GM23338 (cell line): ENCODE results near the gene DLGAP4. TPM values are rescaled to one million over a fixed set of nuclear protein-coding genes. Genes with fewer than 3 reads are reported as not detected.

ENCODE experiments used
- ATAC-seq: fragments of 200-7000 bp; cut with Tn5 transposase; 3 replicates; pipeline ENCODE4 v1.9.1; 2020
- DNase-seq: peaks from one replicate; pipeline ENCODE4 v3.0.0-alpha.2; 2015; ENCODE audit warnings: low spot score
- H2AFZ ChIP-seq: fragments of 200-600 bp; sonication (generic); 2 replicates; pipeline ENCODE4 v1.8.0; 2016; ENCODE audit warnings: antibody characterized with exemption, mild to moderate bottlenecking, moderate library complexity
- H3F3A ChIP-seq: fragments of 200-600 bp; sonication (generic); replicated peaks from 2 replicates; pipeline ENCODE4 v1.8.0; 2017; ENCODE audit warnings: antibody characterized with exemption, mixed run types, low read depth
- H3K27ac ChIP-seq: fragments of 200-600 bp; sonication (generic); 2 replicates; pipeline ENCODE4 v1.6.1; 2016; ENCODE audit warnings: low read depth
- H3K27me3 ChIP-seq: fragments of 200-600 bp; sonication (generic); 2 replicates; pipeline ENCODE4 v1.8.0; 2016; ENCODE audit warnings: mild to moderate bottlenecking, mixed run types, moderate library complexity; ENCODE audit not compliant: insufficient read depth
- H3K36me3 ChIP-seq: fragments of 200-600 bp; sonication (generic); 2 replicates; pipeline ENCODE4 v1.8.0; 2016; ENCODE audit warnings: mild to moderate bottlenecking; ENCODE audit not compliant: insufficient read depth
- H3K4me1 ChIP-seq: fragments of 200-600 bp; sonication (generic); 2 replicates; pipeline ENCODE4 v1.8.0; 2016; ENCODE audit warnings: mild to moderate bottlenecking, moderate library complexity; ENCODE audit not compliant: insufficient read depth
- H3K4me2 ChIP-seq: fragments of 200-600 bp; sonication (generic); 2 replicates; pipeline ENCODE4 v1.7.1; 2017; ENCODE audit warnings: mixed run types
- H3K4me3 ChIP-seq: fragments of 200-600 bp; sonication (generic); 2 replicates; pipeline ENCODE4 v1.6.1; 2016; ENCODE audit warnings: mixed run types
- H3K79me2 ChIP-seq: fragments of 200-600 bp; sonication (generic); replicated peaks from 2 replicates; pipeline ENCODE4 v1.8.0; 2017; ENCODE audit warnings: mild to moderate bottlenecking; ENCODE audit not compliant: insufficient read depth
- H3K9me2 ChIP-seq: fragments of 200-600 bp; sonication (generic); 2 replicates; pipeline ENCODE4 v1.8.0; 2017; ENCODE audit not compliant: insufficient read depth
- H4K20me1 ChIP-seq: fragments of 200-600 bp; sonication (generic); replicated peaks from 2 replicates; pipeline ENCODE4 v1.8.0; 2017; ENCODE audit warnings: mild to moderate bottlenecking; ENCODE audit not compliant: insufficient read depth
- H3K27ac Mint-ChIP-seq: 2 replicates; pipeline ENCODE4 v1.8.0; 2020; ENCODE audit warnings: inconsistent platforms, mild to moderate bottlenecking, moderate library complexity, mixed read lengths
- H3K27me3 Mint-ChIP-seq: 3 replicates; pipeline ENCODE4 v1.8.0; 2022; ENCODE audit warnings: low read depth, mild to moderate bottlenecking, moderate library complexity, mixed read lengths, inconsistent platforms; ENCODE audit not compliant: insufficient read depth, poor library complexity
- H3K36me3 Mint-ChIP-seq: 3 replicates; pipeline ENCODE4 v1.8.0; 2021; ENCODE audit warnings: low read depth, mild to moderate bottlenecking, inconsistent platforms, moderate library complexity, mixed read lengths
- H3K4me1 Mint-ChIP-seq: 3 replicates; pipeline ENCODE4 v1.8.0; 2020; ENCODE audit warnings: mild to moderate bottlenecking, inconsistent platforms, mixed read lengths
- H3K4me3 Mint-ChIP-seq: 3 replicates; pipeline ENCODE4 v1.8.0; 2021; ENCODE audit warnings: moderate library complexity, mild to moderate bottlenecking, inconsistent platforms, mixed read lengths
- H3K9me3 Mint-ChIP-seq: 3 replicates; pipeline ENCODE4 v1.8.0; 2020; ENCODE audit warnings: moderate library complexity, mild to moderate bottlenecking, inconsistent platforms, mixed read lengths
- CREB1 ChIP-seq: fragments of 250-450 bp; sonication (Bioruptor Pico); IDR thresholded peaks from 2 replicates; pipeline ENCODE4 v1.5.0; 2020; ENCODE audit warnings: low read depth, mild to moderate bottlenecking, moderate library complexity
- CTCF ChIP-seq, 2 experiments: fragments of 200-600 bp in 1 of 2; sonication (generic) in 1 of 2; conservative IDR thresholded peaks; 2 replicates each; pipeline versions ENCODE4 v1.5.1 to v1.6.1; 2016 to 2017; ENCODE audit warnings: antibody characterized with exemption in 2 of 2, low read depth in 2 of 2, mild to moderate bottlenecking in 2 of 2, moderate library complexity in 1 of 2
- ETS1 ChIP-seq: IDR thresholded peaks from 2 replicates; pipeline ENCODE4 v1.6.1; 2016; ENCODE audit warnings: antibody characterized with exemption
- EZH2 ChIP-seq: fragments of 200-600 bp; sonication (generic); IDR thresholded peaks from one replicate; pipeline ENCODE4 v1.8.0; 2017; ENCODE audit warnings: antibody characterized with exemption, mild to moderate bottlenecking, low read depth; ENCODE audit not compliant: unreplicated experiment
- EZH2phosphoT487 ChIP-seq: fragments of 200-600 bp; sonication (generic); IDR thresholded peaks from one replicate; pipeline ENCODE4 v1.8.1; 2018; ENCODE audit warnings: antibody characterized with exemption; ENCODE audit not compliant: unreplicated experiment
- JUNB ChIP-seq: IDR thresholded peaks from one replicate; pipeline ENCODE4 v1.6.1; 2016; ENCODE audit warnings: antibody characterized with exemption; ENCODE audit not compliant: unreplicated experiment
- NANOG ChIP-seq: IDR thresholded peaks from 2 replicates; pipeline ENCODE4 v1.6.1; 2016; ENCODE audit warnings: antibody characterized with exemption, borderline replicate concordance
- POLR2AphosphoS5 ChIP-seq: IDR thresholded peaks from 2 replicates; pipeline ENCODE4 v1.6.1; 2016; ENCODE audit warnings: antibody characterized with exemption, low read depth
- STAT1 ChIP-seq: IDR thresholded peaks from one replicate; pipeline ENCODE4 v1.6.1; 2016; ENCODE audit warnings: antibody characterized with exemption; ENCODE audit not compliant: unreplicated experiment
- ZNF114 ChIP-seq: fragments of 250-450 bp; sonication (Bioruptor Pico); IDR thresholded peaks from 2 replicates; pipeline ENCODE4 v1.5.0; 2020; ENCODE audit warnings: mild to moderate bottlenecking, moderate library complexity
- ZNF331 ChIP-seq: fragments of 250-450 bp; sonication (Bioruptor Pico); IDR thresholded peaks from 2 replicates; pipeline ENCODE4 v1.5.0; 2020; ENCODE audit warnings: low read depth, mild to moderate bottlenecking, moderate library complexity
- ZNF462 ChIP-seq: fragments of 250-450 bp; sonication (Bioruptor Pico); IDR thresholded peaks from 2 replicates; pipeline ENCODE4 v1.5.0; 2020; ENCODE audit warnings: mild to moderate bottlenecking, moderate library complexity
- polyA plus RNA-seq: library from polyadenylated mRNA; unstranded; fragments of >200 nt; fragmentation: Nextera tagmentation; extraction: Ambion mirVana; gene quantifications from 2 replicates; pipeline ENCODE4 v1.2.1, GENCODE V29; 2016
- total RNA-seq: library from RNA; depleted of rRNA; stranded (reverse); fragments of >200 nt; shearing (Covaris generic); gene quantifications from 2 replicates; pipeline ENCODE4 v1.2.3, GENCODE V29; 2014
- TF ChIP-seq, protein P1 (sequence below): IDR thresholded peaks from one replicate; pipeline ENCODE4 v1.6.1; 2018; ENCODE audit warnings: antibody characterized with exemption; ENCODE audit not compliant: unreplicated experiment

The DLGAP4 gene
- total and polyA plus RNA-seq, 2 experiments from 2014 or later, result 46.1 to 52.2 TPM

- peaks cover 4% of the 10 kb centered on the region; the same call in 1 of the 2 replicates for H4K20me1 ChIP-seq
- Mint-ChIP-seq H3K4me3 (no peak overlapping the region), H3K36me3 (peaks cover 28% of the 10 kb centered on the region), H3K9me3 (no peaks in the 10 kb centered on the region), H3K27me3 (peaks cover 12% of the 10 kb centered on the region), H3K4me1 (peaks cover 36% of the 10 kb centered on the region), H3K27ac (no peak overlapping the region)
- H2AFZ ChIP-seq, result no peak overlapping the region
- H3K79me2 ChIP-seq, result peaks cover 18% of the 10 kb centered on the region
- H3K9me2 ChIP-seq, result no peaks in the 10 kb centered on the region
- peaks cover 16% of the 10 kb centered on the region; the same call in 1 of the 2 replicates for H3F3A ChIP-seq
- no peak for ATAC-seq
- TF ChIP-seq ZNF462 (no peak), CREB1 (CRISPR knock-in tag) (no peak), POLR2AphosphoS5 (no peak), ZNF331 (CRISPR knock-in tag) (no peak), JUNB (no peak), CTCF (conservative IDR thresholded peaks at IDR 0.05; ENCODE audit: low read depth in 2 of 2) (no peak), EZH2 (no peak), STAT1 (no peak), ETS1 (no peak), NANOG (no peak), ZNF114 (CRISPR knock-in tag) (no peak), EZH2phosphoT487 (no peak)
- TF ChIP-seq, protein P1, sequence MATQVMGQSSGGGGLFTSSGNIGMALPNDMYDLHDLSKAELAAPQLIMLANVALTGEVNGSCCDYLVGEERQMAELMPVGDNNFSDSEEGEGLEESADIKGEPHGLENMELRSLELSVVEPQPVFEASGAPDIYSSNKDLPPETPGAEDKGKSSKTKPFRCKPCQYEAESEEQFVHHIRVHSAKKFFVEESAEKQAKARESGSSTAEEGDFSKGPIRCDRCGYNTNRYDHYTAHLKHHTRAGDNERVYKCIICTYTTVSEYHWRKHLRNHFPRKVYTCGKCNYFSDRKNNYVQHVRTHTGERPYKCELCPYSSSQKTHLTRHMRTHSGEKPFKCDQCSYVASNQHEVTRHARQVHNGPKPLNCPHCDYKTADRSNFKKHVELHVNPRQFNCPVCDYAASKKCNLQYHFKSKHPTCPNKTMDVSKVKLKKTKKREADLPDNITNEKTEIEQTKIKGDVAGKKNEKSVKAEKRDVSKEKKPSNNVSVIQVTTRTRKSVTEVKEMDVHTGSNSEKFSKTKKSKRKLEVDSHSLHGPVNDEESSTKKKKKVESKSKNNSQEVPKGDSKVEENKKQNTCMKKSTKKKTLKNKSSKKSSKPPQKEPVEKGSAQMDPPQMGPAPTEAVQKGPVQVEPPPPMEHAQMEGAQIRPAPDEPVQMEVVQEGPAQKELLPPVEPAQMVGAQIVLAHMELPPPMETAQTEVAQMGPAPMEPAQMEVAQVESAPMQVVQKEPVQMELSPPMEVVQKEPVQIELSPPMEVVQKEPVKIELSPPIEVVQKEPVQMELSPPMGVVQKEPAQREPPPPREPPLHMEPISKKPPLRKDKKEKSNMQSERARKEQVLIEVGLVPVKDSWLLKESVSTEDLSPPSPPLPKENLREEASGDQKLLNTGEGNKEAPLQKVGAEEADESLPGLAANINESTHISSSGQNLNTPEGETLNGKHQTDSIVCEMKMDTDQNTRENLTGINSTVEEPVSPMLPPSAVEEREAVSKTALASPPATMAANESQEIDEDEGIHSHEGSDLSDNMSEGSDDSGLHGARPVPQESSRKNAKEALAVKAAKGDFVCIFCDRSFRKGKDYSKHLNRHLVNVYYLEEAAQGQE, result no peak
- no peak overlapping the region for H3K4me2 ChIP-seq
- H3K27ac ChIP-seq, result no peak overlapping the region
- H3K36me3 ChIP-seq, result no peaks in the 10 kb centered on the region
- peaks cover 16% of the 10 kb centered on the region for H3K4me1 ChIP-seq
- H3K27me3 ChIP-seq, result no peaks in the 10 kb centered on the region
- no peak overlapping the region for H3K4me3 ChIP-seq
- no peak for DNase-seq
Measured at GRCh38 chr20:36544134-36545018, 238.2 kb downstream of the DLGAP4 start.
